Erythroblast (primary cell): ENCODE measurements around the gene RHBDD2.

Source experiments
- GATA1 ChIP-seq: IDR thresholded peaks from 2 replicates; pipeline ENCODE4 v1.6.1; 2011; ENCODE audit warnings: low read depth, mild to moderate bottlenecking, control low read depth, low read length, moderate library complexity
- POLR2A ChIP-seq: IDR thresholded peaks from 2 replicates; pipeline ENCODE4 v1.6.1; 2011; ENCODE audit warnings: mild to moderate bottlenecking, low read length

DNA sequence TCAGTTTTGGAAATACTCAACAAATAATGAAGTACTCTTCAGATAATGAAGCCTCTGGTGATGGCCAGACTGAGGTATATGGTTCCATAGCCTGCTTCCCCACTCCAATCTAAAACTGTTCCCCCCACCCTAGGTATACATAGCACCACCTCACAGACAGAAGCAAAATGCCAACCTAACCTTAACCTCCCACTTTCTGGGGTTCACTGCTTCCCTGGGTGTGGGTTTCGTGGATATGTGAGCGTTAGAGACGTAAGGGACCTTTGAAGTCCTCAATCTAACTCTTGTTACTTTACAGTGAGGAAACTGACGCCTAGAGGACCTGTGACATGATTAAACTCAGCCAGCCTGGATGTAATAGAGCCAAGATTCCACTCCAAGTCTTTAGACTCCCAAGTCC, 1.4 kb downstream of the RHBDD2 start:
- TF ChIP-seq POLR2A (no peak), GATA1 (no peak)
